NCI-H2107 (cell line): Measurements from ENCODE around the gene ZNF57.
"Not testable (repeated sequence)": the region's sequence is repeated elsewhere in the genome, so short reads cannot be mapped to it uniquely, and the experiment has no call there.

Experiments used
- DNase-seq: peaks from one replicate; lab custom pipeline; 2025; lab: John Stamatoyannopoulos, UW

Gene ZNF57

DNA sequence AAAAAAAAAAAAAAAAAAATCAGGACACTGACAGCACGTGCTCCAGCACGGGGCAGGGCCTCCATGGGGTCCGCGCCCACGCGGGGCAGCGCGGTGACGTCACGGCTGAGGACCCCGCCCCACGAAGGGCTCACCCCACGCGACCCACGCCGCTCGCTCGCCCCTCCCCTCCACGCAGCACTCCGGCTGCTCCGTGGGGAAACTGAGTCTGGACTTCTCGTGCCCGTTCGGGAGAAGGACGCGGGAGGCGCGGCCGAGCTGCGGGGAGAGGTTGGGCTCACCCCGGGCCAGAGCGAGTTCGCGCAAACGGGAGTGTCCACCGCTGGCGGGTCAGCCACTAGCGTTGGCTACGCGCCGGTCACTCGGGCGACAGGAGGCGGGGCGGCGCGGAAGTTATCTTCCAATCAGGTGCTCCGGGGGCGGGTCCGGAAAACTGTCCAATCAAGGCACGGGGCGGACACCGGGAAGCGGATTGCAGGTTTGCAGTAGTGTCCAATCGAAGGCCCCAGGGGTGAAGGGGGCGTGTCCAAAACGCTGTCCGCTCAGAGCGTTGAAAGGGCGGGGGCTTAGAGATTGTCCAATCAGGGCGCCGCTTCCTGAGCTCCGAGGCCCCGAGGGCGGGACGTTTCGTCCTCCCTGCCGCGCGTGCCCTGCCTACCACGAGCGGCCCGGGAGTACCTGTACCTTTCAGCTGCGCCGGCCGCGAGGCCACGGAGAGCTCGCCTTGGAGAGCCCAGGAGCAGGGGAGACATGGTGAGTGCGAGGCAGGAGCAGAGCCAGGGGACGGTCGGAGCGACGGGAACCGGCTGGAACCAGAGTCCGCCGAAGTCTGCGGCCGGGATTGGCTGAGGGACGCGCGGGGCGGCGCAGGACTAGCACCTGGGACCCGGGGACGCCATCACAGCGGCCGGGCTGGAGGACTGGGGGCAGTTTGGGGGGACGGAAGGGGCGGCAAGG lies at the start of gene ZNF57:
Gene ZNF57, plus strand, starts transcription at position 633 of the 957 bp plus-strand sequence. Its CDS starts 118 bp downstream, at position 751.
- DNase-seq: no peak

DNA sequence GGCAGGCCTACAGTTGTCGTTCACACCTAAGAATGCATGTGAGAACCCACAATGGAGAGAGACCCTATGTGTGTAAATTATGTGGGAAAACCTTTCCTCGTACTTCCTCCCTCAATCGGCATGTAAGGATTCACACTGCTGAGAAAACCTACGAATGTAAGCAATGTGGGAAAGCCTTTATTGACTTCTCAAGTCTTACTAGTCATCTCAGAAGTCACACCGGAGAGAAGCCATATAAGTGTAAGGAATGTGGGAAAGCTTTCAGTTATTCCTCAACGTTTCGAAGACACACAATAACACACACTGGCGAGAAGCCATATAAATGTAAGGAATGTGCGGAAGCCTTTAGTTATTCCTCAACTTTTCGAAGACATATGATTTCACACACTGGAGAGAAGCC lies 48.1 kb upstream of the ZNF57 start:
- DNase-seq: no peak

DNA sequence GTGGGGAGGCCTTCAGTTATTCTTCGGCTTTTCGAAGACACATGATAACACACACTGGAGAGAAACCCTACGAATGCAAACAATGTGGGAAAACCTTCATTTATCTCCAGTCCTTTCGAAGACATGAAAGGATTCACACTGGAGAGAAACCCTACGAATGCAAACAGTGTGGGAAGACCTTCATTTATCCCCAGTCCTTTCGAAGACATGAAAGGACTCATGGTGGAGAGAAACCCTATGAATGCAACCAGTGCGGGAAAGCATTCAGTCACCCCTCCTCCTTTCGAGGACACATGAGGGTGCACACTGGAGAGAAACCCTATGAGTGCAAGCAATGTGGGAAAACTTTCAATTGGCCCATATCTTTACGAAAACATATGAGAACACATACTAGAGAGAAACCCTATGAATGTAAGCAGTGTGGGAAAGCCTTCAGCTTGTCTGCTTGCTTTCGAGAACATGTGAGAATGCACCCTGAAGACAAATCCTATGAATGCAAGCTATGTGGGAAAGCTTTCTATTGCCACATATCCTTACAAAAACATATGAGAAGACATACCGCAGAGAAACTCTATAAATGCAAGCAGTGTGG lies 47.6 kb upstream of the ZNF57 start:
- no peak for DNase-seq

DNA sequence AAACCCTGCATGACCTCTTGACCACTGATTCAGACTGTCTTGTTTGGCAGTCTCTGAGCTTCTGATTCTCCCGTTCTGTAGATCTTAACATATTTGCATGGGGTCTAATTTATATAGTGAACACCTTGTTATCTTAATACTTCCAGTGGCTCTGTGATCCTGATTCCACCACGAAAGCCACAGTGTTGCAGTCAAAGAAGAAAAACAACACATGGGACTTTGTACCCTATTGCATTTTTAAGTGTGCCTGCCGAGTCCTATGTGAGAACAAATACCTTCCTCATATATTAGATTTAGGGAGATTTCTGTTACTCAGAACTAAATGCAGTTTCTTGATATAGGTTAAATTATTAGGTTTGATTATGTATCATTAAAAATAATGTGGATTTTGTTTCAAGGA lies 45.9 kb upstream of the ZNF57 start:
- no peak for DNase-seq

DNA sequence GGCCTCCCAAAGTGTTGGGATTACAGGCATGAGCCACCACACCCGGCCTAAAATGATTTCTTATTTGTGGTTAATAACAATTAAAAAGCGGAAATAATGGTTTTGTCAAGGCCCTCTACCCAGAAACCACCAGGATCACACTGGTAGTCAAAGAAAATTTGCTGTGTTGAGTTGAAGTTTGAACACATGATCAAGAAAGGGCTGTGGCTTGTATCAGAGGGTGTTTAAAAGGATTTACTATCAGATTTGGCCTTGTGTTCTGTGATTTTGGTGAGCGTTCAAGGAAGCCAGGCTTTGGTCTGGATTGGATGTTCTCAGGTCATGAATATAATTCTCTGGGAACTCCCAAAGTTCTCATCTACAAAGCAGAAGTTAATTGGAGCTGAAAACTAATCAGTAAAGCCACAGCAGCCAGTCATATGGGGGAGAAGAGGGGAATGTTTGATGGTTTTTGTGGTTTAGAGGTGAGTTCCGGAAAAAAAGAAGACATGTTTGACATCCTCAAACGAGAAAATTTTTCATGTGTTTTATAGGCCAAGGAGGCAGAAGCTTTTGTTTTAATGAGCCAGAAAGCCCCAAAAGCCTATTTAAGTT lies 44.2 kb upstream of the ZNF57 start:
- DNase-seq: no peak

DNA sequence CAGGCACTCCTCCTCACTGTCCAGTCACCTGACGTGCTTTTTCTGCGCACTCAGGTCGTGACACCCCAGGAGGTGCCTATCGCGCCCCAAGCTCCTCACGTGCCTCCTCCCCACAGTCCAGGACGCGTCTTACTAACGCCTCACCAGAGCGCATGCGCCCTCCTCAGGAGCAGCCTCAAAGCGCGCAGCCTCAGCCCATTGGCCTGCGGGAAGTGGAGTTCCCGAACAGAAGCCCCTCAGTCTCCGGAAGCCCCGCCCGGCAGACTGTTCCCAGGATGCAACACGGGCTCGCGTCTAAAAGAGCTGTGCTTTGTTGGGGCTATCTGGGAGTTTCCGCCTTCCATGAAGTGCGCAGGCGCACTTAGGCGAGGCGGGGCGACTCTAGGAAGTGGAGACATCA lies 41.9 kb upstream of the ZNF57 start:
- no peak for DNase-seq

DNA sequence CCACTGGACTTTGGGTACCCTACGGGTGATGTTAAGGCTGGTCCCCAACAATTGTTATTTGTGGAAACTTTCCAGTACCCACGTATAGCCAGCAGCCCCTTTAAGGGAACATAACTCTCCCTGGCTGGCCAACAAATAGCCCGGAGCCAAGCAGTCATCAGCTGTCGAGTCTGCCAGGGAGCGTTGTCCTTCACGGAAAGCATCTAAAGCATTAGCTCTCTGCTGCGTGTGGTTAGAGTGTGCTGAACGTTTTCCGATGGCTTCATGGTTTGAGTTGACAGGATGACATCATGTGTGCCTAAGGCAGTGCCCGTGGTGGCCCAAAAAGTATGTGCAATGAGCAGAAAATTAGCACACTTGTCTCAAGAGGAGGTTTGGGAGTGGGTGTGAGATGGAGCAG lies 36.9 kb upstream of the ZNF57 start:
- DNase-seq: no peak

DNA sequence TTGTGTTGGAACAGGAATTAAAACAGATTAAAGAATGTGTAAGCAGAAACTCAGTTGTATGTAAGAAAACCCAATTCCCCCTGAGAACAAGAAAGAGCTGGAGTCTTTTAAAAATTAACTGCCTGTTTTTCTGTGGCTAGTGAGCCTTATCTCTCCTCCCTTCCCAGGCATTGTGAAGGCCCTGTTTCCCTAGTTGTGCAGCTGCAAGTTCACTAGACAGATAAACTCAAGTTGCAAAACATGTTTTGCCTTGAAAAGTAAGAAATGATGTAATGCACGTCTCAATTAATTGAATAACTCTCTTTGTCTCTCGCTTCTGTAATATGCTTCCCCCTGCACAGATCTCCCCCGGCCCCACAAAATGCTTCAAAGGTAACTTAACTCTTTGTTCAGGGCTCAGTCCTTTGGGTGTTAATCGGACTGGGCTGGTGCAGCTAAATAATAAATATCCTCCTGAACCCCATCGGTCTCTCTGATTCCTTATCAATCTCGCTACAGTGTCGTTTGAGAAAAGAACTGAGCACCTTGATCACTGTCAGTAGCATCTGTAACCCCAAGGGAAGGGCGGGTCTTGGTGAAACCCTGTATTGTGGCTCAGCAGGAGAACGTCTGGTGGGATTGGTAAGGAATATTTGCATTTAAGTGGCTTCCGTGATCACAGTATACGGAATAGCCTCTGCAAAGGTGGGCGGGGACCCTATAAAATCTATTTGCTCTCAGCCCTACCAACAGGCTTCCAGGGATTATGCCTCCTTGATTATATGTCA lies 35.2 kb upstream of the ZNF57 start:
- no peak for DNase-seq

DNA sequence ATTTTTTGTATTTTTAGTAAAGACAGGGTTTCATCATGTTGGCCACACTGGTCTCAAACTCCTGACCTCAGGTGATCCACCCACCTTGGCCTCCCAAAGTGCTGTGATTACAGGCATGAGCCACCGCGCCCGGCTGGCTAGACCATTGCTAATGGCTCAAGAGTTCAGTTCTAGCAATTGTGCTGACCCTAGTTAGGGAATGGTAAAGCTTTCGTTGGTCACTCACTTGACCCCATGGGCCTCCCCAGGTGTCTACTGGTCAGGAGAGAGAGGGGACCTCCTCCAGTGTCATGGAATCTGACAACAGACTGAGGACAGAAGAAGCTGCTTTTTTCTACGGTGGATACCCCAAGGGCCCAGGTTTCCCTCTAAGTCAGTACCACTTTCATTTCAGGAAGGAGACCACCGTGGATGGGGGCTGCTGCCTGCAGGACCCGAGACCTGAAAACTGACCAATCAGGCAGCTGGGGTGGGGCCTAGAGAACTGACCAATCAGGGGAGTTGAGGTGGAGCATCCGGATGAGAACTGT lies 34.2 kb upstream of the ZNF57 start:
- DNase-seq: no peak

DNA sequence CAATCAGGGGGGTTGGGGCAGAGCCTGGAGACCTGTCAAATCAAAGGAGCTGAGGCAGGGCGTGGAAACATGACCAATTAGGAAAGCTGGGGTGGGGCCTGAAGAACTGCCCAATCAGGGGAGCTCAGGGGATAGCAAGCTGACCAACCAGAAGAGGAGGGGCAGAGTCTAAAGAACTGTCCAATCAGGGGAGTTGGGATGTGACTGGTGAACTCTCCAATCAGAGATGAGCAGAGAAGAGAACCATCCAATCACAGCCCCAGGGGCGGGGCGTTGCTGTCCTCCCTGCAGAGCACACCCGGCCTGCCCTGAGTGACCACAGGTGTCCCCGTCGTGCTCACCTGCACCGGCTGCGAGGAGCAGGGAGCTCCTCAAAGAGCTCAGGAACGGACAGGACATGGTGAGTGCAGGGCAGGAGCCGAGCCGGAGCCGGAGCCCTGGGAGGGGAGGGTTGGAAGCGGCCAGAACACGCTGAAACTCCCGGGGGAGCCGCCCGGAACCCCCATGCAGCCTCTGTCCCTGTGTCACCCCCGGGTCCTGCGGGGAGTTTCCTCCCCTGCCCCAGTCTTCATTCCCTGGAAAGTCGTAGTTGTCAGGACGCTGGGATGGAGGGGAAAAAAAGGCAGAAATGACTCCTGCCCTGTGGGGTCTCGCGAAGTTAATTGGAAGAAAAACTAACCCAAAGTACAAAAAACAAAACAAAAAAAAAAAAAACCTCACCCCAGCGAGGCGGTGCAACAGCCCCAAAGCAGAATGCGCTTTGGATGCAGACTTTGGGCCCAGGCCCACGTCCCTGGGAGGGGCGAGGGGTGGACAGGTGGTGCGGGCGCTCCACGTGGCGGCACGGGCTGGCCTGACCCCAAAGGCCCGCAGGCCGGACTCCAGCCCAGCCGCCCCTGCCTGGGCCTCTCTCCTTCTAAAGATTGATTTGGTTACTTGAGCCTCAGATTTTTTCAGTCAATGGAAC lies 33.4 kb upstream of the ZNF57 start, which contains the start of gene ZNF556:
Gene ZNF556, plus strand, starts transcription at position 311 of the 967 bp plus-strand sequence. Its CDS starts 87 bp downstream, at position 398.
- DNase-seq: no peak

DNA sequence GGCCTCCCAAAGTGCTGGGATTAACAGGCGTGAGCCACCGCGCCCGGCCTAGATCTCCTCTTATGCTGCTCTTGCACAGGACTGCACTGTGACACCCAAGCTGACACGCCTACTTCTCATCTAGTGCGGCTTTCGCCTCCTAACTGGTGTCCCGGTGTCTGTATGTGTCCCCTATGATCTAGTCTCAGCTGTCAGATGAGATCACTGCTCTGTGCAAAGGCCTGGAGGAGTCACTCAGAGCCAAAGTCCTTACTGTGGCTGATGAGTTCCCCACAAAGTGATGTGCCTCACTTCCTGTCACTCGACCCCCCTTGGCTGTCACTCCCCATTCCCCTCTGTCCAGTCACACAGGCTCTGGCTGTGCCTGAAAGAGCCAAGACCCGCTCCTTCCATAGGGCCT lies 31.1 kb upstream of the ZNF57 start:
- DNase-seq: no peak

DNA sequence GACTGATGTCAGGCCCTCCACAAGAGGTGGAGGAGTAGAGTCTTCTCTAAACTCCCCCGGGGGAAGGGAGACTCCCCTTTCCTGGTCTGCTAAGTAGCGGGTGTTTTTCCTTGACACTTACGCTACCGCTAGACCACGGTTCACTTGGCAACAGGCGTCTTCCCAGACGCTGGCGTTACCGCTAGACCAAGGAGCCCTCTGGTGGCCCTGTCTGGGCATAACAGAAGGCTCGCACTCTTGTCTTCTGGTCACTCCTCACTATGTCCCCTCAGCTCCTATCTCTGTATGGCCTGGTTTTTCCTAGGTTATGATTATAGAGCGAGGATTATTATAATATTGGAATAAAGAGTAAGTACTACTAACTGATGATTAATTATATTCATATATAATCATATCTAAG lies 28.6 kb upstream of the ZNF57 start:
- DNase-seq: not testable (repeated sequence)

DNA sequence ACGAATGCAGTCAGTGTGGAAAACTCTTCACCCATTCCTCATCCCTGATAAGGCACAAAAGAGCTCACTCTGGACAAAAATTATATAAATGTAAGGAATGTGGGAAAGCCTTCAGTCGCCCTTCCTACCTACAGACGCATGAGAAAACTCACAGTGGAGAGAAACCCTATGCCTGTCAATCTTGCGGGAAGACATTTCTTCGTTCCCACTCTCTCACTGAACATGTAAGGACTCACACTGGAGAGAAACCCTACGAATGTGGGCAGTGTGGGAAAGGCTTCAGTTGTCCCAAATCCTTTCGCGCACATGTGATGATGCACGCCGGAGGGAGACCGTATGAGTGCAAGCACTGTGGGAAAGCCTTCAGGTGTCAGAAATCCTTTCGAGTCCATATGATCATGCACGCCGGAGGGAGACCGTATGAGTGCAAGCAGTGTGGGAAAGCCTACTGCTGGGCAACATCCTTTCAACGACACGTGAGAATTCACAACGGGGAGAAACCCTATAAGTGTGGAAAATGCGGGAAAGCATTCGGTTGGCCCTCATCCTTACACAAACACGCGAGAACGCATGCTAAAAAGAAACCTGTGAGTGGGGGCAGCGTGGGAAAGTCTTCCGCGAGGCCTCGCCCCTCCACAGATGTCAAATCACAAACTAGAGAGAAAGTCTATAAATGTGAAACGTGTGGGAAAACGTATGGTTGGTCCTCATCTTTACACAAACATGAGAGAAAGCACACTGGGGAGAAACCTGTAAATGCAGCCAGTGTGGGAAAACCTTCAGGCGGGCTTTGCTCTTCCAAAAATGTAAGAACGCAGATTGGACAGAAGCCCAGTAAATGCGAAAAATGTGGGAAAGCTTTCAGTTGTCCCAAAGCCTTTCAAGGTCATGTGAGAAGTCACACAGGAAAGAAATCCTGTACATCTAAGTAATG lies 23.1 kb upstream of the ZNF57 start:
- no peak for DNase-seq

DNA sequence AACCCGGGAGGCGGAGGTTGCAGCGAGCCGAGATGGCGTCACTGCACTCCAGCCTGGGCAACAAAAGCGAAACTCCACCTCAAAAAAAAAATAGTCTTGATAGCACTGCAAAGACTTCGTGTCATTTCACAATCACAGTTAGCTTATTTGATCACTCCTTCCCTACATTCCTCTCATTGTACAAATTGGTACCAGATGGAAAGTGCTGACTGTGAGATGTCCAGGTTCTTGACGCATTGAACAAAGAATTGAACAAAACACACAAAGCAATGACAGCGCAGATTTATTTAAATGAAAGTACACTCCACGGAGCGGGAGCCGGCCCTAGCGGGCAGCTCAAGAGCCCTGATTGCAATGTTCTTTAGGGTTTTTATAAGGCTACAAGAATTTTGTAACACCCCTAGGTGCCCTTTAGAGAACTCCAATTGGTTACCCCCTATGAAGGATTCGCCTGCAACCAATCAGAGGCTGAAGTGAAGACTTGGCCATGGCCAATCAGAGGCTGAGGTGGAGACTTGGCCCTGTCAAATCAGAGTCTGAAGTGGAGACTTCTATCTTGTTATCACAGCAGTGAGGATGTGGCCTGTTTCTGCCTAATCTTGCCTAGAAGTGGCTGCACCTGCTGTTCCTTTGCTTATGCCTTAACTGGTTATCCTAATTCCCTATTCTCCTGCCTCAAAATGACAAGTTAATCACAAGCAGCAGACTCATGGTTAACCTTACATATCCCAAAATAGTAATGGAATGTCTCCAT lies 16.9 kb upstream of the ZNF57 start:
- no peak for DNase-seq

DNA sequence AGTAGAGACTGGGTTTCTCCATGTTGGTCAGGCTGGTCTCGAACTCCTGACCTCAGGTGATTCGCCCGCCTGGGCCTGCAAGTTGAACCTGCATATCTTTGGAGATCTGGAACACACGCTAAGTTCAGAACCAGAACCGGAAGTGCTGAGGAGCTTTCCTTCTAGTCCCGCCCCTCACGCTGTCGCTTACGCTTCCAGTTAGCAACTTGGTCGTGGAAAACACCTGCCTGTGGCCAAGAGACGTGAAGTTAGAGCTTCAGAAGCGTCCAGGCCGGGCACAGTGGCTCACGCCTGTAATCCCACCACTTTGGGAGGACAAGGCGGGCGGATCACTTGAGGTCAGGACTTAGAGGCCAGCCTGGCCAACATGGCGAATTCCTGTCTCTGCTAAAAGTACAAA lies 15.0 kb upstream of the ZNF57 start:
- DNase-seq: no peak

DNA sequence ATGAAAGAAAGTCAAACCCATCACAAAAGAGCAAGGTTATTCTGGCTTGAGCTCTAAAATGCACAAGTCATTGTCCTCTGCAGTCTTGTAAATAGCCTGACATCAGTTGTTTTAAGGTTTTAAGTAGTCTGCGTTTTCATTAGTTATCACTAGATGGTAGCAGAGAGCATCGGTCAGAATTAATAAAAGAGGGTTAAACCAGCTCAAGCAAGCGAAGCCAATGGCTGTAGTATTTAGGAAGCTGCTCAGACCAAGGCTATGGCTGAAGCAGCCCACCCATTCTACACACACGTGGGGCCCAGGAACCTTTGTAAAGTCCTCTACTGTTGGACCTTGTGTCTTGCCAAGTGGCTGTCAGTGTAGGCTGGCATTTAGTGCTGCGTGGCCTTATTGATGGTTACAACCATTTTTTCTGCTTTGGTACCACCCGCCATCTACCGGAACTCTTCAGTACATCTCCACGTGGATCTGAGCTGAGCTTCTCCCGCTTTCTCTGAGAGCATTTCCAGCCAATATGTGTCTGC lies 13.3 kb upstream of the ZNF57 start:
- no peak for DNase-seq

DNA sequence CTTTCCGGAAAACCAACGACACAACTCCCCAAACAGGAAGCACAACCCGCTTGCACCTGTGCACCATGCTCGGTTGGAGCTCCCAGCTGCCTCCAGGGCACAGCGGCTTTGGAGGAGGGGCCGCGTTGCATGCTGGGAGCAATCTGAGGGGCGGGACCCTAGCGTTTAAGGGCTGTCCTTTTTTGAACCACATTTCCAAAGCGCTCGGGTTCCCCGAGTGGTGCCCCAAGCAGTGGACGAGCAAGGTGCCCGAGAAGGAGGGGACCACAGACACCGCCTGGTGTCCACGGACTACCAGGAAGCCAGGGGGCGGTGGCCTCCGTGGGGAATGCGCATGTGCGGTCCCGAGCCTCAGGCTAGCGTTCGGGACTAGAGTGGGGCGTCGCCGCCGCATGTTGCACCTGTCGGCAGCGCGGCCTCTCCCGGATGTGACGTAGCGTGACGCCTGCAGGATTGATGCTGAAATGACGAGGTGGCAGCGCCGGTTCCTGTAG lies 11.9 kb upstream of the ZNF57 start:
- DNase-seq: no peak

DNA sequence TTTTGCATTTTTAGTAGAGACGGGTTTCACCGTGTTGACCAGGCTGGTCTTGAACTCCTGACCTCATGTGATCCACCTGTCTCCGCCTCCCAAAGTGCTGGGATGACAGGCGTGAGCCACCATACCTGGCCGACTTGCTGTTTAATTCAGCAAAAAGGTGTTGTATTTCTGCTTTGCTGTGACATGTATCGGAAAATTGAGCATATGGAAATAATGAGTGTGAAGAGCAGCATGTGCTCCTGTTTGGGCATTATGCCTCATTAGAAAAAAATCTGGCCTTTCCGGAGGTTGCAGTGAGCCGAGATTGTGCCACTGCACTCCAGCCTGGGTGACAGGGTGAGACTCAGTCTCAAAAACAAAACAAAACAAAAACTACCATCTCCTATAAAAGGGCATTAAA lies 10.2 kb upstream of the ZNF57 start:
- not testable (repeated sequence) for DNase-seq
